H9 (cell line): ENCODE results near the gene SLC37A4. TPM values are rescaled to one million over a fixed set of nuclear protein-coding genes. Genes with fewer than 3 reads are reported as not detected.

ENCODE experiments used
- DNase-seq: peaks from one replicate; pipeline ENCODE4 v3.0.0-alpha.2; 2017
- H2AFZ ChIP-seq: one replicate; pipeline ENCODE4 v1.6.1; 2013; ENCODE audit warnings: mild to moderate bottlenecking, low read length, control low read depth, moderate library complexity
- H2AK5ac ChIP-seq: 2 replicates; pipeline ENCODE4 v1.6.1; 2013; ENCODE audit warnings: low read length, control low read depth, mixed read lengths; ENCODE audit not compliant: insufficient read length
- H2BK120ac ChIP-seq: one replicate; pipeline ENCODE4 v1.6.1; 2013; ENCODE audit warnings: low read depth, mild to moderate bottlenecking, low read length, control low read depth, inconsistent platforms; ENCODE audit not compliant: poor library complexity, severe bottlenecking
- H2BK12ac ChIP-seq: 2 replicates; pipeline ENCODE4 v1.6.1; 2013; ENCODE audit warnings: low read length, control low read depth, mixed read lengths, low read depth; ENCODE audit not compliant: insufficient read length
- H2BK15ac ChIP-seq: 2 replicates; pipeline ENCODE4 v1.6.1; 2013; ENCODE audit warnings: low read depth, low read length, control low read depth
- H2BK20ac ChIP-seq: one replicate; pipeline ENCODE4 v1.6.1; 2013; ENCODE audit warnings: low read depth, mild to moderate bottlenecking, low read length, control low read depth, inconsistent platforms; ENCODE audit not compliant: poor library complexity, severe bottlenecking
- H2BK5ac ChIP-seq: 2 replicates; pipeline ENCODE4 v1.6.1; 2013; ENCODE audit warnings: low read length, control low read depth, mixed read lengths; ENCODE audit not compliant: insufficient read length
- H3K14ac ChIP-seq: 2 replicates; pipeline ENCODE4 v1.6.1; 2013; ENCODE audit warnings: low read length, control low read depth; ENCODE audit not compliant: insufficient read depth
- H3K18ac ChIP-seq: 2 replicates; pipeline ENCODE4 v1.6.1; 2013; ENCODE audit warnings: low read depth, mild to moderate bottlenecking, mixed read lengths, low read length, control low read depth; ENCODE audit not compliant: insufficient read length
- H3K23ac ChIP-seq: 2 replicates; pipeline ENCODE4 v1.6.1; 2013; ENCODE audit warnings: low read length, control low read depth, mixed read lengths, low read depth; ENCODE audit not compliant: insufficient read length
- H3K23me2 ChIP-seq: 2 replicates; pipeline ENCODE4 v1.6.1; 2013; ENCODE audit warnings: low read depth, mild to moderate bottlenecking, mixed read lengths, low read length, control low read depth; ENCODE audit not compliant: insufficient read length, poor library complexity, severe bottlenecking
- H3K27ac ChIP-seq: 2 replicates; pipeline ENCODE4 v1.5.1; 2013; ENCODE audit warnings: low read length, control low read depth, mixed read lengths, low read depth; ENCODE audit not compliant: insufficient read length
- H3K27me3 ChIP-seq: 2 replicates; pipeline ENCODE4 v1.6.1; 2013; ENCODE audit warnings: low read length, control low read depth, inconsistent platforms; ENCODE audit not compliant: insufficient read depth
- H3K4ac ChIP-seq: 2 replicates; pipeline ENCODE4 v1.6.1; 2013; ENCODE audit warnings: low read depth, mild to moderate bottlenecking, control low read depth, inconsistent platforms, low read length, moderate library complexity
- H3K4me1 ChIP-seq: 2 replicates; pipeline ENCODE4 v1.6.1; 2013; ENCODE audit warnings: low read length, control low read depth, inconsistent platforms; ENCODE audit not compliant: insufficient read depth
- H3K4me2 ChIP-seq: 2 replicates; pipeline ENCODE4 v1.6.1; 2013; ENCODE audit warnings: low read length, control low read depth, mixed read lengths; ENCODE audit not compliant: insufficient read length, insufficient read depth
- H3K56ac ChIP-seq: 2 replicates; pipeline ENCODE4 v1.6.1; 2013; ENCODE audit warnings: low read depth, mild to moderate bottlenecking, mixed read lengths, low read length, control low read depth; ENCODE audit not compliant: insufficient read length
- H3K79me1 ChIP-seq: 2 replicates; pipeline ENCODE4 v1.6.1; 2013; ENCODE audit warnings: low read depth, mild to moderate bottlenecking, moderate library complexity, low read length, control low read depth, inconsistent platforms; ENCODE audit not compliant: insufficient read depth, poor library complexity, severe bottlenecking
- H3K79me2 ChIP-seq: 2 replicates; pipeline ENCODE4 v1.6.1; 2013; ENCODE audit warnings: low read length, control low read depth, inconsistent platforms; ENCODE audit not compliant: insufficient read depth
- H3K9ac ChIP-seq: 2 replicates; pipeline ENCODE4 v1.6.1; 2013; ENCODE audit warnings: low read length, control low read depth, mixed read lengths; ENCODE audit not compliant: insufficient read length; ENCODE audit errors: extremely low read depth
- H3K9me3 ChIP-seq: one replicate; pipeline ENCODE4 v1.6.1; 2013; ENCODE audit warnings: low read depth, low read length, inconsistent platforms; ENCODE audit not compliant: control insufficient read depth
- H3T11ph ChIP-seq: one replicate; pipeline ENCODE4 v1.6.1; 2013; ENCODE audit warnings: mild to moderate bottlenecking, low read length, control low read depth, inconsistent platforms
- H4K20me1 ChIP-seq: one replicate; pipeline ENCODE4 v1.6.1; 2013; ENCODE audit not compliant: control insufficient read depth, insufficient read length, insufficient read depth
- H4K5ac ChIP-seq: 2 replicates; pipeline ENCODE4 v1.6.1; 2013; ENCODE audit warnings: low read depth, mild to moderate bottlenecking, mixed read lengths, low read length, control low read depth; ENCODE audit not compliant: insufficient read length
- H4K8ac ChIP-seq: replicated peaks from 2 replicates; pipeline ENCODE4 v1.6.1; 2013; ENCODE audit warnings: low read length, control low read depth, mixed read lengths, low read depth; ENCODE audit not compliant: insufficient read length
- H4K91ac ChIP-seq: 2 replicates; pipeline ENCODE4 v1.6.1; 2013; ENCODE audit warnings: low read depth, mild to moderate bottlenecking, moderate library complexity, mixed read lengths, low read length, control low read depth; ENCODE audit not compliant: insufficient read length
- H3K27ac Mint-ChIP-seq, 3 experiments: 2 replicates in 2 of 3; 3 replicates in 1 of 3; pipeline ENCODE4 v1.8.0; 2020 to 2021; ENCODE audit warnings: mixed read lengths in 3 of 3, mild to moderate bottlenecking in 1 of 3, moderate library complexity in 1 of 3
- H3K27me3 Mint-ChIP-seq: 2 replicates; pipeline ENCODE4 v1.8.0; 2021; ENCODE audit warnings: low read depth, mild to moderate bottlenecking, moderate library complexity, mixed read lengths
- H3K36me3 Mint-ChIP-seq, 3 experiments: 2 replicates in 2 of 3; 3 replicates in 1 of 3; pipeline ENCODE4 v1.8.0; 2020 to 2021; ENCODE audit warnings: low read depth in 3 of 3, mixed read lengths in 3 of 3; ENCODE audit not compliant: insufficient read depth in 1 of 3
- H3K4me1 Mint-ChIP-seq, 2 experiments: 2 replicates each; pipeline ENCODE4 v1.8.0; 2020; ENCODE audit warnings: mixed read lengths in 2 of 2
- H3K4me3 Mint-ChIP-seq, 2 experiments: 2 replicates in 1 of 2; 3 replicates in 1 of 2; pipeline ENCODE4 v1.8.0; 2020 to 2021; ENCODE audit warnings: mild to moderate bottlenecking in 2 of 2, mixed read lengths in 2 of 2, moderate library complexity in 1 of 2
- H3K9me3 Mint-ChIP-seq, 2 experiments: 2 replicates in 1 of 2; 3 replicates in 1 of 2; pipeline ENCODE4 v1.8.0; 2020; ENCODE audit warnings: mild to moderate bottlenecking in 2 of 2, mixed read lengths in 2 of 2, moderate library complexity in 1 of 2
- CTCF ChIP-seq: fragments of 200-600 bp; sonication (generic); conservative IDR thresholded peaks from 3 replicates; pipeline ENCODE4 v1.8.0; 2021; ENCODE audit warnings: antibody characterized with exemption, mild to moderate bottlenecking
- WGBS: extraction: QIAGEN DNeasy Blood & Tissue Kit; methylation state at CpG from one replicate; pipeline ENCODE4 v1.1.7; 2013; ENCODE audit warnings: missing lambda C conversion rate, low lambda C conversion rate, mixed read lengths; ENCODE audit not compliant: insufficient read length; ENCODE audit errors: extremely low coverage; 5-methylcytosine and 5-hydroxymethylcytosine counted together
- total RNA-seq: library from RNA; stranded (reverse); gene quantifications from 2 replicates; pipeline ENCODE4 v1.2.1, GENCODE V29; 2021

SLC37A4 gene
- total RNA-seq, 1 experiment from 2014 or later, result 41.0 TPM

DNA sequence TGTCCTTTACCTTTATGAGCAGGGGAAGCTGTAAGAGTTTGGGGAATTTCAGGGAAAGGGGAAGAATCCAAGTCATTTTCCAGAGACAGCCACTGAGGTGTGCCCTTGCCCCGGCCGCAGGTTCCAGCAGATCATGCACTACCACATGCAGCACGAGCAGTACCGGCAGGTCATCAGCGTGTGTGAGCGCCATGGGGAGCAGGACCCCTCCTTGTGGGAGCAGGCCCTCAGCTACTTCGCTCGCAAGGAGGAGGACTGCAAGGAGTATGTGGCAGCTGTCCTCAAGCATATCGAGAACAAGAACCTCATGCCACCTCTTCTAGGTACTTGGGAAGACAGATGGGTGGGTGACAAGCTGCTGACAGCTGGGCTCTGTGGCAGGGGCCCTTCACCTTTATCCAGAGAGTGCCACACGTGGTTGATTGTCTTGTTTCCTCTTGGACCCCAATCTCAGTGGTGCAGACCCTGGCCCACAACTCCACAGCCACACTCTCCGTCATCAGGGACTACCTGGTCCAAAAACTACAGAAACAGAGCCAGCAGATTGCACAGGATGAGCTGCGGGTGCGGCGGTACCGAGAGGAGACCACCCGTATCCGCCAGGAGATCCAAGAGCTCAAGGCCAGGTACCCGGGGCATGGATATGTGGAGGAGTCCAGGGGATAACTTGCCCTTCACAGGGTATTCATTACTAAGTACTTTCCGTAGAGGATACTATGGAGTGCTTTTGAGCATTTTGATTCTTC lies 48.2 kb upstream of the SLC37A4 start:
- H3K9me3 Mint-ChIP-seq, result no peaks in the 10 kb centered on the region
- no peak overlapping the region for H2AFZ ChIP-seq
- H3K4me1 ChIP-seq, result no peaks in the 10 kb centered on the region
- no peak overlapping the region for H3K18ac ChIP-seq
- no peak overlapping the region for H3K27ac ChIP-seq
- DNase-seq, result no peak
- no peak overlapping the region for H2AK5ac ChIP-seq
- no peak overlapping the region for H3K9ac ChIP-seq
- no peaks in the 10 kb centered on the region for H3K4me1 Mint-ChIP-seq
- no peaks in the 10 kb centered on the region for H3K79me2 ChIP-seq
- no peak overlapping the region for H2BK5ac ChIP-seq
- H2BK20ac ChIP-seq, result no peak overlapping the region
- H3T11ph ChIP-seq, result no peak overlapping the region
- H3K4me2 ChIP-seq, result no peak overlapping the region
- H3K9me3 ChIP-seq, result no peaks in the 10 kb centered on the region
- no peaks in the 10 kb centered on the region for H3K27me3 ChIP-seq
- H4K8ac ChIP-seq, result no peak overlapping the region
- no peaks in the 10 kb centered on the region for H3K27me3 Mint-ChIP-seq
- H3K23ac ChIP-seq, result no peak overlapping the region
- H3K56ac ChIP-seq, result no peak overlapping the region
- H2BK15ac ChIP-seq, result no peak overlapping the region
- peaks cover 3% of the 10 kb centered on the region for H3K79me1 ChIP-seq
- H4K20me1 ChIP-seq, result no peaks in the 10 kb centered on the region
- TF ChIP-seq CTCF, result no peak
- H3K27ac Mint-ChIP-seq, result no peak overlapping the region
- peaks cover 18 to 74% (median 55%) of the 10 kb centered on the region in 3 experiments; a peak in 6 of 7 replicates for H3K36me3 Mint-ChIP-seq
- no peak overlapping the region for H2BK120ac ChIP-seq
- H4K5ac ChIP-seq, result no peak overlapping the region
- H4K91ac ChIP-seq, result no peak overlapping the region
- no peak overlapping the region for H2BK12ac ChIP-seq
- no CpG with 5 or more reads among the region's 19 CpGs for whole genome bisulfite sequencing
- H3K4ac ChIP-seq, result no peak overlapping the region
- no peak overlapping the region for H3K4me3 Mint-ChIP-seq
- no peak overlapping the region for H3K14ac ChIP-seq
- H3K23me2 ChIP-seq, result no peaks in the 10 kb centered on the region
